GM12878 (cell line): Measurements from ENCODE around the gene RFTN2. TPM values are rescaled to one million over a fixed set of nuclear protein-coding genes. Genes with fewer than 3 reads are reported as not detected.

Experiments used
- ASH2L ChIP-seq: fragments of 300-600, 200-600 bp; sonication (generic); IDR thresholded peaks from 2 replicates; pipeline ENCODE4 v1.6.1; 2017; ENCODE audit warnings: low read depth, mild to moderate bottlenecking, borderline replicate concordance
- ATF7 ChIP-seq: fragments of 450-650 bp; IDR thresholded peaks from 2 replicates; pipeline ENCODE4 v1.6.1; 2016; ENCODE audit warnings: low read depth, mild to moderate bottlenecking
- BACH1 ChIP-seq: fragments of 450-650 bp; IDR thresholded peaks from 2 replicates; pipeline ENCODE4 v1.6.1; 2017; ENCODE audit warnings: mild to moderate bottlenecking, borderline replicate concordance
- CBX5 ChIP-seq: sonication (generic); IDR thresholded peaks from 2 replicates; pipeline ENCODE4 v1.6.1; 2016; ENCODE audit warnings: low read depth, moderate library complexity, mild to moderate bottlenecking, inconsistent platforms
- CREM ChIP-seq: IDR thresholded peaks from 2 replicates; pipeline ENCODE4 v1.6.1; 2014; ENCODE audit warnings: antibody characterized with exemption, low read depth
- EP300 ChIP-seq, 2 experiments: fragments of 150-350 bp in 1 of 2; IDR thresholded peaks; 2 replicates each; pipeline ENCODE4 v1.6.1; 2011 to 2012; ENCODE audit warnings: low read depth in 2 of 2, low read length in 2 of 2, borderline replicate concordance in 1 of 2, improper control_type of control experiment in 1 of 2, inconsistent platforms in 1 of 2; ENCODE audit not compliant: control insufficient read depth in 1 of 2
- MAX ChIP-seq: IDR thresholded peaks from 2 replicates; pipeline ENCODE4 v1.6.1; 2012; ENCODE audit warnings: low read depth, low read length, improper control_type of control experiment
- MYC ChIP-seq: IDR thresholded peaks from 2 replicates; pipeline ENCODE4 v1.6.1; 2011; ENCODE audit warnings: mild to moderate bottlenecking, low read length, moderate library complexity, inconsistent platforms; ENCODE audit not compliant: insufficient read depth, insufficient replicate concordance, insufficient read length, severe bottlenecking
- ZNF207 ChIP-seq: fragments of 450-650 bp; IDR thresholded peaks from 2 replicates; pipeline ENCODE4 v1.6.1; 2014; ENCODE audit warnings: antibody characterized with exemption, mild to moderate bottlenecking, borderline replicate concordance
- polyA plus RNA-seq, 11 experiments: library from polyadenylated mRNA; depleted of rRNA in 4 of 11; unstranded in 6 of 11; stranded (reverse) in 5 of 11; fragments of >200 nt; fragmentation: Nextera tagmentation in 4 of 11; fragmentation: Illumina TruSeq in 1 of 11; extraction: Ambion mirVana in 4 of 11; extraction: Trizol in 1 of 11; gene quantifications; 1 replicate in 1 of 11; 2 replicates in 10 of 11; pipeline versions ENCODE4 v1.2.1 to v1.2.3, GENCODE V29; 2011 to 2016; ENCODE audit warnings: inconsistent platforms in 2 of 11, missing spikeins in 2 of 11, low read depth in 1 of 11
- total RNA-seq, 4 experiments: library from RNA; depleted of rRNA in 3 of 4; stranded (reverse); fragments of >200 nt in 3 of 4; fragmentation: Illumina TruSeq in 1 of 4; extraction: Trizol in 1 of 4; gene quantifications; 2 replicates each; pipeline versions ENCODE4 v1.2.1 to v1.2.3, GENCODE V29; 2013 to 2021
- TF ChIP-seq, protein P1 (sequence below): fragments of 450-650 bp; conservative IDR thresholded peaks from 2 replicates; pipeline ENCODE4 v1.6.1; 2017; ENCODE audit warnings: mild to moderate bottlenecking, moderate library complexity
- TF ChIP-seq, protein P2 (sequence below): IDR thresholded peaks from 2 replicates; pipeline ENCODE4 v1.6.1; 2012; ENCODE audit warnings: low read depth, low read length, improper control_type of control experiment
- TF ChIP-seq, protein P3 (sequence below), 3 experiments: IDR thresholded peaks in 2 of 3; conservative IDR thresholded peaks in 1 of 3; 2 replicates each; pipeline ENCODE4 v1.5.1; 2011; ENCODE audit warnings: low read depth in 3 of 3, low read length in 3 of 3, mild to moderate bottlenecking in 3 of 3, control low read depth in 2 of 3, moderate library complexity in 2 of 3, inconsistent platforms in 1 of 3, mixed read lengths in 1 of 3; ENCODE audit not compliant: control insufficient read depth in 2 of 3, insufficient read depth in 1 of 3; ENCODE audit errors: extremely low read depth in 1 of 3

The RFTN2 gene
- total and polyA plus RNA-seq, 10 of the 15 experiments (the other 5 are each of a cell fraction or from before 2014, with no cell fraction given): 0.09 to 0.23 TPM; not detected in 8

- TF ChIP-seq, protein P1, sequence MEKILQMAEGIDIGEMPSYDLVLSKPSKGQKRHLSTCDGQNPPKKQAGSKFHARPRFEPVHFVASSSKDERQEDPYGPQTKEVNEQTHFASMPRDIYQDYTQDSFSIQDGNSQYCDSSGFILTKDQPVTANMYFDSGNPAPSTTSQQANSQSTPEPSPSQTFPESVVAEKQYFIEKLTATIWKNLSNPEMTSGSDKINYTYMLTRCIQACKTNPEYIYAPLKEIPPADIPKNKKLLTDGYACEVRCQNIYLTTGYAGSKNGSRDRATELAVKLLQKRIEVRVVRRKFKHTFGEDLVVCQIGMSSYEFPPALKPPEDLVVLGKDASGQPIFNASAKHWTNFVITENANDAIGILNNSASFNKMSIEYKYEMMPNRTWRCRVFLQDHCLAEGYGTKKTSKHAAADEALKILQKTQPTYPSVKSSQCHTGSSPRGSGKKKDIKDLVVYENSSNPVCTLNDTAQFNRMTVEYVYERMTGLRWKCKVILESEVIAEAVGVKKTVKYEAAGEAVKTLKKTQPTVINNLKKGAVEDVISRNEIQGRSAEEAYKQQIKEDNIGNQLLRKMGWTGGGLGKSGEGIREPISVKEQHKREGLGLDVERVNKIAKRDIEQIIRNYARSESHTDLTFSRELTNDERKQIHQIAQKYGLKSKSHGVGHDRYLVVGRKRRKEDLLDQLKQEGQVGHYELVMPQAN: peak; percentile 97
- TF ChIP-seq ASH2L (0 out of 2 replicates have a peak, but pooled peaks have one; percentile 11), ATF7 (no peak), ZNF207 (peak; percentile 46; the same call in 1 of the 2 replicates), CBX5 (peak; percentile 20; the same call in 1 of the 2 replicates), MAX (peak; percentile 92), EP300 (IDR thresholded peaks at IDR 0.05; ENCODE audit: borderline replicate concordance in 1 of 2, control insufficient read depth in 1 of 2, low read depth in 2 of 2, low read length in 2 of 2) (0 out of 4 replicates have a peak, but pooled peaks of 1 of the 2 experiments have one; percentile 19), BACH1 (peak; percentile 32; the same call in 1 of the 2 replicates), CREM (peak; percentile 55), MYC (peak; percentile 50)
- TF ChIP-seq, protein P2, sequence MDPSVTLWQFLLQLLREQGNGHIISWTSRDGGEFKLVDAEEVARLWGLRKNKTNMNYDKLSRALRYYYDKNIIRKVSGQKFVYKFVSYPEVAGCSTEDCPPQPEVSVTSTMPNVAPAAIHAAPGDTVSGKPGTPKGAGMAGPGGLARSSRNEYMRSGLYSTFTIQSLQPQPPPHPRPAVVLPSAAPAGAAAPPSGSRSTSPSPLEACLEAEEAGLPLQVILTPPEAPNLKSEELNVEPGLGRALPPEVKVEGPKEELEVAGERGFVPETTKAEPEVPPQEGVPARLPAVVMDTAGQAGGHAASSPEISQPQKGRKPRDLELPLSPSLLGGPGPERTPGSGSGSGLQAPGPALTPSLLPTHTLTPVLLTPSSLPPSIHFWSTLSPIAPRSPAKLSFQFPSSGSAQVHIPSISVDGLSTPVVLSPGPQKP: no peak
- TF ChIP-seq, protein P3, sequence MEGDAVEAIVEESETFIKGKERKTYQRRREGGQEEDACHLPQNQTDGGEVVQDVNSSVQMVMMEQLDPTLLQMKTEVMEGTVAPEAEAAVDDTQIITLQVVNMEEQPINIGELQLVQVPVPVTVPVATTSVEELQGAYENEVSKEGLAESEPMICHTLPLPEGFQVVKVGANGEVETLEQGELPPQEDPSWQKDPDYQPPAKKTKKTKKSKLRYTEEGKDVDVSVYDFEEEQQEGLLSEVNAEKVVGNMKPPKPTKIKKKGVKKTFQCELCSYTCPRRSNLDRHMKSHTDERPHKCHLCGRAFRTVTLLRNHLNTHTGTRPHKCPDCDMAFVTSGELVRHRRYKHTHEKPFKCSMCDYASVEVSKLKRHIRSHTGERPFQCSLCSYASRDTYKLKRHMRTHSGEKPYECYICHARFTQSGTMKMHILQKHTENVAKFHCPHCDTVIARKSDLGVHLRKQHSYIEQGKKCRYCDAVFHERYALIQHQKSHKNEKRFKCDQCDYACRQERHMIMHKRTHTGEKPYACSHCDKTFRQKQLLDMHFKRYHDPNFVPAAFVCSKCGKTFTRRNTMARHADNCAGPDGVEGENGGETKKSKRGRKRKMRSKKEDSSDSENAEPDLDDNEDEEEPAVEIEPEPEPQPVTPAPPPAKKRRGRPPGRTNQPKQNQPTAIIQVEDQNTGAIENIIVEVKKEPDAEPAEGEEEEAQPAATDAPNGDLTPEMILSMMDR (IDR thresholded peaks at IDR 0.05 in 2 of 3, conservative IDR thresholded peaks at IDR 0.05 in 1 of 3; ENCODE audit: control insufficient read depth in 2 of 3, extremely low read depth in 1 of 3, insufficient read depth in 1 of 3, low read depth in 3 of 3, low read length in 3 of 3): 0 out of 6 replicates have a peak, but pooled peaks of 1 of the 3 experiments have one; percentile 4
Observed at GRCh38 chr2:197705121-197705911, 29.9 kb upstream of the RFTN2 start, which contains the start of gene MARS2 (continued).
